HFF-Myc (cell line): ENCODE measurements around the gene BRICD5.

ENCODE experiments used
- DNase-seq: peaks from one replicate; pipeline ENCODE4 v3.0.0-alpha.2; 2011; ENCODE audit warnings: low read depth; ENCODE audit errors: extremely low read depth
- H3K4me3 ChIP-seq: replicated peaks from 2 replicates; pipeline ENCODE4 v1.5.1; 2011; ENCODE audit warnings: low read depth, mild to moderate bottlenecking, control low read depth, low read length
- CTCF ChIP-seq: IDR thresholded peaks from 2 replicates; pipeline ENCODE4 v1.5.1; 2012; ENCODE audit warnings: mild to moderate bottlenecking, low read depth, low read length, control low read depth; ENCODE audit errors: missing control alignments

Gene BRICD5

DNA sequence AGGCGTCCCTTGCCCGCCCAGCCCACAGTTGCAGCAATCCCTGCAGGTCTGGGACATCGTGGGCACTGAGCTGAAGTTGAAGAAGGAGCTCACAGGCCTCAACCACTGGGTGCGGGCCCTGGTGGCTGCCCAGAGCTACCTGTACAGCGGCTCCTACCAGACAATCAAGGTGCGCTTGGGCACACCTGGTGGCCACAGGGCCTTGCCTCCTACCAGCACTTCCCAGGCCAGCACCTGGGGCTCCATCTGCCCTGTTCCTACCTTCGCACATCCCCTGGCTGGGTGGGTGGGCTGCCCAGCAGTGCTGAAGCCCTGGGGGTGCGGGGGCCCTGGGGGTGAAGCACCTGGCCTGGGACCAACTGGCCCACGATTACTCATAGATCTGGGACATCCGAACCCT, 35.2 kb downstream of the BRICD5 start:
- DNase-seq, result no peak
- no peak for TF ChIP-seq CTCF
- H3K4me3 ChIP-seq, result no peak overlapping the region

- H3K4me3 ChIP-seq, result no peak overlapping the region
- DNase-seq, result no peak
- no peak for TF ChIP-seq CTCF
These were observed 36.1 kb downstream of the BRICD5 start for GRCh38 chr16:2174396-2175131.

GRCh38 chr16:2173916-2174315, 36.7 kb downstream of the BRICD5 start:
- TF ChIP-seq CTCF, result no peak
- no peak for DNase-seq
- H3K4me3 ChIP-seq, result no peak overlapping the region

DNA sequence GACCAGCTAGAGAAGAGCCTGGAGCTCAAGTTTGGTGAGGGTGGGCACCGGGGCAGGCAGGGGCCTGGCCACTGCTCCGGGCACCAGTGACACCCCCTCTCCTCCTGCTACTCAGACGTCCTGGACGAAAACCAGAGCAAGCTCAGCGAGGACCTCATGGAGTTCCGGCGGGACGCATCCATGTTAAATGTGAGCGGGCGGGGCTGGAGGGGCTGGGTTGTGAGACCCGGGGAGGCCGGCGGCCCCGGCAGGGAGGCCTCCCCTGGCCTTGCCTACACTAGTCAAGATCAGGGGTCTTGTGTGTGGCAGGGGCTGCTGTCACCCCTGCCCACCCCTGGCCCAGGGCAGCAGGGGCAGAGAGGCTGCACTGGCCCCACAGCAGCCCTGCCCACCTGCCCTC, 37.3 kb downstream of the BRICD5 start:
- no peak overlapping the region for H3K4me3 ChIP-seq
- TF ChIP-seq CTCF, result no peak
- DNase-seq, result no peak

GRCh38 chr16:2172688-2173335, 37.9 kb downstream of the BRICD5 start:
- no peak overlapping the region for H3K4me3 ChIP-seq
- no peak for DNase-seq
- TF ChIP-seq CTCF, result no peak

- H3K4me3 ChIP-seq, result no peak overlapping the region
- no peak for TF ChIP-seq CTCF
- DNase-seq, result no peak
These were observed 39.0 kb downstream of the BRICD5 start for GRCh38 chr16:2171601-2172178.
